NT2/D1 (cell line): ENCODE data around the gene DENND5B.
"Not testable (repeated sequence)": the region's sequence is repeated elsewhere in the genome, so short reads cannot be mapped to it uniquely, and the experiment has no call there.

Source experiments
- DNase-seq: peaks from one replicate; pipeline ENCODE4 v3.0.0-alpha.2; 2011; ENCODE audit warnings: low read depth, low spot score
- H3K27me3 ChIP-seq: 2 replicates; pipeline ENCODE4 v1.6.0; 2011; ENCODE audit warnings: mild to moderate bottlenecking; ENCODE audit not compliant: insufficient read length, insufficient read depth
- H3K36me3 ChIP-seq: 2 replicates; pipeline ENCODE4 v1.6.1; 2011; ENCODE audit warnings: mild to moderate bottlenecking, low read length, mixed read lengths; ENCODE audit not compliant: insufficient read depth, insufficient read length
- H3K4me1 ChIP-seq: 2 replicates; pipeline ENCODE4 v1.5.1; 2011; ENCODE audit not compliant: insufficient read depth, insufficient read length
- H3K4me3 ChIP-seq: 2 replicates; pipeline ENCODE4 v1.5.1; 2011; ENCODE audit warnings: low read depth; ENCODE audit not compliant: insufficient read length
- H3K9ac ChIP-seq: 2 replicates; pipeline ENCODE4 v1.6.0; 2011; ENCODE audit warnings: low read depth; ENCODE audit not compliant: insufficient read length
- H3K9me3 ChIP-seq: 2 replicates; pipeline ENCODE4 v1.5.1; 2011; ENCODE audit warnings: mild to moderate bottlenecking, low read length; ENCODE audit not compliant: insufficient read depth
- SUZ12 ChIP-seq: IDR thresholded peaks from 2 replicates; pipeline ENCODE4 v1.6.1; 2011; ENCODE audit not compliant: insufficient read length, insufficient read depth; ENCODE audit errors: extremely low read depth
- YY1 ChIP-seq: IDR thresholded peaks from 2 replicates; pipeline ENCODE4 v1.6.1; 2011; ENCODE audit not compliant: insufficient read length, insufficient read depth
- ZNF274 ChIP-seq: IDR thresholded peaks from 2 replicates; pipeline ENCODE4 v1.6.1; 2011; ENCODE audit warnings: mild to moderate bottlenecking, low read depth, low read length

The DENND5B gene

GRCh38 chr12:31516702-31517101, 74.2 kb downstream of the DENND5B start:
- Histone ChIP-seq H3K36me3 (no peaks in the 10 kb centered on the region), H3K9me3 (no peaks in the 10 kb centered on the region), H3K9ac (no peak overlapping the region), H3K4me3 (no peak overlapping the region), H3K27me3 (no peaks in the 10 kb centered on the region), H3K4me1 (peaks cover 10% of the 10 kb centered on the region)
- TF ChIP-seq SUZ12 = no peak
- no peak for DNase-seq

GRCh38 chr12:31514912-31515311, 76.0 kb downstream of the DENND5B start:
- Histone ChIP-seq H3K4me1 (peaks cover 10% of the 10 kb centered on the region), H3K36me3 (no peaks in the 10 kb centered on the region), H3K9ac (no peak overlapping the region), H3K9me3 (no peaks in the 10 kb centered on the region), H3K27me3 (no peaks in the 10 kb centered on the region), H3K4me3 (no peak overlapping the region)
- DNase-seq = no peak
- TF ChIP-seq ZNF274 (no peak), YY1 (no peak), SUZ12 (no peak)

GRCh38 chr12:31510034-31510433, 80.9 kb downstream of the DENND5B start:
- Histone ChIP-seq H3K27me3 (no peaks in the 10 kb centered on the region), H3K36me3 (no peaks in the 10 kb centered on the region), H3K9me3 (peaks cover 9% of the 10 kb centered on the region), H3K4me3 (no peak overlapping the region), H3K4me1 (no peaks in the 10 kb centered on the region), H3K9ac (no peak overlapping the region)
- no peak for TF ChIP-seq YY1
- TF ChIP-seq ZNF274 = no peak
- TF ChIP-seq SUZ12 = no peak
- DNase-seq = no peak

DNA sequence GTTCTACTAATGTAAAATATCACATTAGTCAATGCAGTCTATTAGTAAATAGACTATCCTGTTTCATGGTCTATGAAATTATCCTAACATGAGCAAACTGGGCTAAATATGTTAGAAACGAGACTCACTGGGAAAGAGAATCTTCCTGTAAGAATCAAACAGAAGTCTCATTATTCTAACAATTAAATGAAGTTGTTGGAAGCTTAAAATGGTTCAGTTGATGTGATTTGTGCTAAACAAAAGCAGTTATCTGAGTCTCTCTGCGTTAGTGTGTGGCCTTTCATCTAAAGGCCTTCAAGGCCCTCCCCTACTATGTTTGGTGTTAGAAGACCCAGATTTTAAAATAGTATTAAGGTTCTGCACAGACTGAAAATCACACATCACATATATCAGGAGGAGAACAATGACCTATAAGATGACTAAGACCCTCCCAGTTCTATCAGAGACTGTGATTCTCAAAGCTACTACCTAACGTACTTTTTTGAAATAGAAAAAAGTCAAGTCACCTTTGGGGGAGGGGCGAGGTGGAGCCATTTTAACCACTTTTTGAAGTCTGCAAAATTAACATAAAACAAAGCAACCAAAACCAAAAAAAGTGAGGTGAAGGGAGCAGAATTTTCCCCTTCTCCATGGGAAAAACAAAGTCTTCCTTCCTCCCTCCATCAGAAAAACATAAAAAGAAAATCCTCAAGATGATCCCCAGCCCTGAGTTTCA, 82.3 kb downstream of the DENND5B start:
- TF ChIP-seq YY1 = no peak
- TF ChIP-seq SUZ12 = no peak
- TF ChIP-seq ZNF274 = no peak
- Histone ChIP-seq H3K4me1 (no peaks in the 10 kb centered on the region), H3K9me3 (peaks cover 22% of the 10 kb centered on the region), H3K36me3 (no peaks in the 10 kb centered on the region), H3K27me3 (no peaks in the 10 kb centered on the region), H3K4me3 (no peak overlapping the region), H3K9ac (no peak overlapping the region)
- no peak for DNase-seq

DNA sequence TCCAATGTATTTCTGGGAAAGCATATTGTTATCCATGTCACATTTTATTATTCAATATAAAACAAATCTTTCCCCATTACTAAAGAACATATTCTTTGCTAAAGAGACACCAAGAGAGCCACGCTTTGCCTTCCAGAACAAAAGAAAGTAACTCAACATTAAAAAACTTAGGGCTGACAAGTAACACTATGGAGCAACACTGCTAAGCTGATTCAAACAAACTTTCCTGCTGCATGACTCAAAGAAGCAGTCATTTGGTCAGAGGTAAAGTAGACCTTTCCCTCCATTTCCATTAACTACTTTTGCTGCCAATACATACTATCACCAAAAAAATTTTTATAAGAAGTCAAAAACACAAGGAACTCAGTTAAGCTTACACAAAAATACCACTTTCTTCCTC, 83.0 kb downstream of the DENND5B start:
- TF ChIP-seq ZNF274 (no peak), SUZ12 (no peak), YY1 (no peak)
- Histone ChIP-seq H3K9me3 (peaks cover 22% of the 10 kb centered on the region), H3K9ac (no peak overlapping the region), H3K27me3 (no peaks in the 10 kb centered on the region), H3K4me3 (no peak overlapping the region), H3K4me1 (no peaks in the 10 kb centered on the region), H3K36me3 (no peaks in the 10 kb centered on the region)
- DNase-seq = no peak

GRCh38 chr12:31506515-31507306, 84.2 kb downstream of the DENND5B start:
- peak; percentile 97 for DNase-seq
- Histone ChIP-seq H3K27me3 (no peaks in the 10 kb centered on the region), H3K9me3 (peaks cover 22% of the 10 kb centered on the region), H3K4me3 (no peak overlapping the region), H3K4me1 (no peaks in the 10 kb centered on the region), H3K9ac (no peak overlapping the region), H3K36me3 (no peaks in the 10 kb centered on the region)
- TF ChIP-seq YY1 = no peak
- no peak for TF ChIP-seq ZNF274
- TF ChIP-seq SUZ12 = no peak

GRCh38 chr12:31504625-31505222, 86.2 kb downstream of the DENND5B start:
- Histone ChIP-seq H3K4me1 (no peaks in the 10 kb centered on the region), H3K36me3 (no peaks in the 10 kb centered on the region), H3K4me3 (no peak overlapping the region), H3K9ac (no peak overlapping the region), H3K27me3 (no peaks in the 10 kb centered on the region), H3K9me3 (peaks cover 22% of the 10 kb centered on the region)
- TF ChIP-seq SUZ12 (no peak), ZNF274 (no peak), YY1 (no peak)
- no peak for DNase-seq

- not testable (repeated sequence) for H3K27me3 ChIP-seq, H3K9ac ChIP-seq, H3K4me3 ChIP-seq, H3K4me1 ChIP-seq, DNase-seq, H3K36me3 ChIP-seq
- peaks cover 22% of the 10 kb centered on the region for H3K9me3 ChIP-seq
Observed at GRCh38 chr12:31501014-31501413, 89.9 kb downstream of the DENND5B start.
